OCI-LY7 (cell line): ENCODE data around the gene TACR2. TPM values are rescaled to one million over a fixed set of nuclear protein-coding genes. Genes with fewer than 3 reads are reported as not detected.

Experiments
- BruUV-seq: library from RNA; stranded (reverse); fragments of 400-500 nt; replicated peaks from 2 replicates; lab custom pipeline; 2021; lab: Mats Ljungman, UMichigan
- CTCF ChIA-PET: fragments of 300-600 bp; sonication (Branson Sonifier 250); formaldehyde crosslinking; loops from one replicate; lab custom pipeline; 2022; ENCODE audit warnings: antibody characterized with exemption; ENCODE audit not compliant: unreplicated experiment; lab: Charles Lee
- POLR2A ChIA-PET: fragments of 300-600 bp; sonication (Branson Sonifier 250); formaldehyde crosslinking; loops from one replicate; lab custom pipeline; 2022; ENCODE audit warnings: antibody characterized with exemption; lab: Charles Lee
- DNase-seq: peaks from one replicate; pipeline ENCODE4 v3.0.0-alpha.2; 2015; ENCODE audit warnings: low spot score
- H2AFZ ChIP-seq: fragments of 200-600 bp; sonication (generic), shearing (Covaris generic); 2 replicates; pipeline ENCODE4 v1.6.1; 2014; ENCODE audit warnings: mild to moderate bottlenecking, antibody characterized with exemption, low read length, moderate library complexity
- H3K27ac ChIP-seq: fragments of 200-600 bp; sonication (generic); 2 replicates; pipeline ENCODE4 v1.5.1; 2014; ENCODE audit warnings: mixed run types, low read depth, mild to moderate bottlenecking, moderate library complexity, low read length, inconsistent platforms; ENCODE audit not compliant: poor library complexity, severe bottlenecking
- H3K36me3 ChIP-seq: fragments of 200-600 bp; sonication (generic); 2 replicates; pipeline ENCODE4 v1.6.1; 2014; ENCODE audit warnings: mild to moderate bottlenecking, antibody characterized with exemption, low read length, moderate library complexity, mixed read lengths; ENCODE audit not compliant: insufficient read depth
- H3K4me1 ChIP-seq: fragments of 200-600 bp; sonication (generic); 2 replicates; pipeline ENCODE4 v1.5.1; 2014; ENCODE audit warnings: mild to moderate bottlenecking, low read length; ENCODE audit not compliant: insufficient read depth, poor library complexity, severe bottlenecking
- H3K4me2 ChIP-seq: fragments of 200-600 bp; sonication (generic); 2 replicates; pipeline ENCODE4 v1.6.1; 2014; ENCODE audit warnings: mild to moderate bottlenecking, low read length
- H3K4me3 ChIP-seq: fragments of 200-600 bp; sonication (generic); 2 replicates; pipeline ENCODE4 v1.5.1; 2014; ENCODE audit warnings: mild to moderate bottlenecking, low read depth, low read length; ENCODE audit not compliant: poor library complexity, severe bottlenecking
- H3K79me2 ChIP-seq: fragments of 200-600 bp; sonication (generic); 2 replicates; pipeline ENCODE4 v1.6.1; 2016; ENCODE audit warnings: low read depth, mild to moderate bottlenecking, low read length, moderate library complexity, mixed read lengths; ENCODE audit not compliant: insufficient read depth
- H3K9me2 ChIP-seq: fragments of 200-600 bp; sonication (generic); 2 replicates; pipeline ENCODE4 v1.6.1; 2016; ENCODE audit warnings: mild to moderate bottlenecking, low read length, mixed read lengths; ENCODE audit not compliant: insufficient read depth
- H3K9me3 ChIP-seq: fragments of 200-600 bp; sonication (generic); 2 replicates; pipeline ENCODE4 v1.6.1; 2014; ENCODE audit warnings: mild to moderate bottlenecking, mixed run types, low read length, mixed read lengths
- H4K20me1 ChIP-seq: fragments of 200-600 bp; sonication (generic); 2 replicates; pipeline ENCODE4 v1.6.1; 2014; ENCODE audit warnings: mild to moderate bottlenecking, antibody characterized with exemption, low read length, moderate library complexity, mixed read lengths; ENCODE audit not compliant: insufficient read depth
- CTCF ChIP-seq: fragments of 200-600 bp; sonication (generic); conservative IDR thresholded peaks from 2 replicates; pipeline ENCODE4 v1.5.1; 2014; ENCODE audit warnings: mild to moderate bottlenecking, antibody characterized with exemption, low read length, moderate library complexity, mixed read lengths
- EZH2phosphoT487 ChIP-seq: fragments of 200-600 bp; sonication (generic); IDR thresholded peaks from 2 replicates; pipeline ENCODE4 v1.6.1; 2018; ENCODE audit warnings: low read depth, borderline replicate concordance, mild to moderate bottlenecking, mixed run types, antibody characterized with exemption, low read length, moderate library complexity, mixed read lengths
- intact Hi-C: fragments of 100-400 bp; cut with micrococcal nuclease; formaldehyde crosslinking; loops from one replicate; pipeline ENCODE4 v1.10.0; 2022; ENCODE audit not compliant: unreplicated experiment
- total RNA-seq, 2 experiments: library from RNA; depleted of rRNA in 1 of 2; stranded (reverse); fragments of >200 nt in 1 of 2; shearing (Covaris generic) in 1 of 2; gene quantifications; 2 replicates each; pipeline ENCODE4 v1.2.3, GENCODE V29; 2014 to 2022

TACR2 gene
- total RNA-seq, 2 experiments from 2014 or later = not detected

GRCh38 chr10:69415049-69415448, 1.7 kb downstream of the TACR2 start:
- BruUV-seq = no TSS peak
- DNase-seq = no peak
- no peak overlapping the region for H2AFZ ChIP-seq
- H3K9me3 ChIP-seq = no peaks in the 10 kb centered on the region
- H3K4me2 ChIP-seq = no peak overlapping the region
- H3K36me3 ChIP-seq = no peaks in the 10 kb centered on the region
- H4K20me1 ChIP-seq = no peaks in the 10 kb centered on the region
- peaks cover 5% of the 10 kb centered on the region for H3K4me1 ChIP-seq
- no peaks in the 10 kb centered on the region for H3K9me2 ChIP-seq
- H3K4me3 ChIP-seq = no peak overlapping the region
- no peak overlapping the region for H3K27ac ChIP-seq
- intact Hi-C loops = loop anchor here (10.0 kb wide), 1 partner anchor 410 kb away; no protein-coding TSS in a partner anchor
- CTCF ChIA-PET = no interaction called here
- TF ChIP-seq EZH2phosphoT487 = no peak
- no peak for TF ChIP-seq CTCF
- no peaks in the 10 kb centered on the region for H3K79me2 ChIP-seq
- POLR2A ChIA-PET = interaction anchor here (0.9 kb wide), 1 partner anchor 9 kb away, joined by 3 read pairs; no protein-coding TSS in a partner anchor

- intact Hi-C loops = loop anchor here (10.0 kb wide), 1 partner anchor 410 kb away; no protein-coding TSS in a partner anchor
- ChIA-PET POLR2A (interaction anchor here (0.9 kb wide), 1 partner anchor 9 kb away, joined by 3 read pairs; no protein-coding TSS in a partner anchor), CTCF (no interaction called here)
- Histone ChIP-seq H3K79me2 (no peaks in the 10 kb centered on the region), H3K9me2 (no peaks in the 10 kb centered on the region), H3K36me3 (no peaks in the 10 kb centered on the region), H3K27ac (no peak overlapping the region), H3K4me3 (no peak overlapping the region), H2AFZ (no peak overlapping the region), H3K4me2 (no peak overlapping the region), H3K4me1 (peaks cover 13% of the 10 kb centered on the region), H4K20me1 (no peaks in the 10 kb centered on the region), H3K9me3 (no peaks in the 10 kb centered on the region)
- DNase-seq = no peak
- BruUV-seq = no TSS peak
- no peak for TF ChIP-seq EZH2phosphoT487
- no peak for TF ChIP-seq CTCF
These were observed 2.4 kb downstream of the TACR2 start for GRCh38 chr10:69414036-69415018.
